GM19467 (cell line): ENCODE data around the gene CCDC186.

ENCODE experiments used
- ATAC-seq: cut with Tn5 transposase; IDR thresholded peaks from one replicate; pipeline ENCODE4 v1.9.1; 2021; ENCODE audit warnings: mild to moderate bottlenecking, moderate library complexity; ENCODE audit not compliant: unreplicated experiment

The CCDC186 gene

DNA sequence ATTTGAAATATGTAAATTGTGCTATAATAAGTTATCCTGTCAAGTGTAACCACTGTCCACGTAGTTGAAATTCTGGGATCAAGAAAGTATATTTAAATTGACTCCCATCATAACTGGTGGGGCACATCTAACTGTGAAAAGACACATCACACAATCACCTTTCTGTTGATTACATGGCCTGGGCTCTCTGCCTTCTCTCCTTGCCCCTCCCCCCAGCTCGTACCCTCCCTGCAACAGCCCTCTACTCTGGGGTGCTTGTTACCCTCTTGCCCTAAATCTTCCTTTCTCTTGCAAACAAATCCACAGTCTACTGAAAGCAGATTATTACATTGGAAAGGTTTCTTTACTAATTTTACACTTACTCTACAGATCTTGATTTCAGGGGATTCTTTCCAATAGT lies 56.3 kb downstream of the CCDC186 start:
- ATAC-seq, result no peak

DNA sequence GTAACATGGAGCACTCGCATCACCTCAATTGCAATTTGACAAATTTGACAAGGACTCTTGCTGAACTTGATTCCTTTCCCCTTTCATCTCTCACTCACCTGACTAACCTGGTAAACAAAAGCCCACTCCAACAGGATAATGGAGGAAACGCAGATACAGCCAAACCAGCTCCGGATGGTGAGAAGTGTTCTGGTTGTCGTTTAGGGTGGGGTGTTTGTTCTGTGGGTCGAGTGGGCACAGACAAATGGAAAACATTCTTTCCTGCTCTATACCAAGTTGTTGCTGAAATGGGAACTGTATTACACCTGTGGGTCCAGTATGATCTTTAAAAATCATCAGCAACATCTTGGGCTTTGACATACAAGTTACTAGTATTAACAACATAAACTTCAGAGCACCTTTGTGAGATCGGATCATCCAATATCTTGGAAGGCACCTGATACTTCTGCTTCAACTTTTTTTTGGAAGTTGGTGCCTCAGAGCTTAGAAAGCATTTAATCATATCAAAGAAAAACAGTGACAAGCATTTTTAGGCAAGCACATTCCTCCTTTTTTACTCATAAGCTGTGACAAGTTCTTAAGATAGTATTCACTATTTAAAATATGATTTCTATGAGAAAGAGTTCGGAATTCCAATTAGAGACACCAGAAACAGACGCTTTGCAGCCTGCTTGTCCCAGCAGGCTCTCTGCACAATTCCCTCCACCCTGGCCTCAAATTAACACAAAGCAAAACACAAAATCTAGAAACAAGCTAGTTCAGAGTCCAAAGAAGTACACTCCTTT lies 58.1 kb downstream of the CCDC186 start:
- ATAC-seq, result no peak

DNA sequence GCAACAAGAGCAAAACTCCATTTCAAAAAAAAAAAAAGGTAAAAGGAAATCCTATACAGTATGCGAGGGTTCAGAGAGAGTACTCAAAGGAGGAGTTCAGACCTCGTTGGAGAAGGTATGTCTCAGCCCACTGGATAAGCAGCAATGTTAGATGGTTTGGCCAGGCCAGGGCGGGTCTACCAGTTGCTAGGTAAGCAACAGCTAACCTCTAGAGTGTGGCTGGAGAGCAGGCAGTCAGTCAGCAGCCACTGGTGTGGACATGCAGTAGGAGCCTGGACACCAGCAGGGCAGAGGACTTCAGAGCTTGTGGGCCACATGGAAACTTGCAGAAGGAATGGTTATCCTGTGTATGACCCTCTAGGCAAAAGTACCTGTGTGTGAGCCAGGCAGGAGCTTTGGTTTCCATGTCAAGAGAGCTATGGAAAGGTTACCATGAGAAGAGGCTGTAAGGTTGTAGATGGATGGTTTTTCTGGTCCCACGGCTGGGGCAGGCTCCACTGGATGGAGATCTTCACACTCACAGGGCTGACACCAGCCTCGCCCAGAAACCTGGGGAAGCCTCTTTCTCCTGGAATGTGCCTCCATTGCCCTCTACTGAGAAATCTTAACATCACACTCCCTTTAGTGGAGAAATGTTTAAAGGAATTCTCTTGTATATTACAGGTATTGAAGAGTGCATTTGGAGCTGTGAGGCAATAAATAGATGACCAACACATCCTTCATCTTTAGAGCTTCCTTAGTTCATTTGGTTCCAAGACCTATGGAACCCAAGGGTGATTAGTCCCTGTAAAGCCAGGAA lies 63.6 kb downstream of the CCDC186 start:
- ATAC-seq, result no peak

DNA sequence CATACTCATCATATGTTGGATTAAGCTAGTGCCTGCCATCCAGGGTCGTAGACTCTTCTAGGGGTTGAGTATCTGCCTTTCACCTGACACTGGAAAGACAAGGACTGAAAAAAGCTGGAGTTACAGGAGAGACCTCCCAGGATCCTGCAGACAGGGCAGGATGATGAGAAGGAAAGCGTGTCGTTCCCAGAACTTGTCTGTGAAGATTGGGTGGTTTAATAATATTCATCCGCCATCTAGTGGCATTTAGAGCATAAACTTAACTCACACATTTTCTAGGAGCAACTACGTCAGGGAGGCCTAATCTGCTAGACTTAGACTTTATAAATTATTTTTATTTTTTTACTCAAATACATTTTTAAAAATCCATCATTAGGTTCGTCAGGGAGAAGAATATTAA lies 70.7 kb downstream of the CCDC186 start:
- no peak for ATAC-seq

DNA sequence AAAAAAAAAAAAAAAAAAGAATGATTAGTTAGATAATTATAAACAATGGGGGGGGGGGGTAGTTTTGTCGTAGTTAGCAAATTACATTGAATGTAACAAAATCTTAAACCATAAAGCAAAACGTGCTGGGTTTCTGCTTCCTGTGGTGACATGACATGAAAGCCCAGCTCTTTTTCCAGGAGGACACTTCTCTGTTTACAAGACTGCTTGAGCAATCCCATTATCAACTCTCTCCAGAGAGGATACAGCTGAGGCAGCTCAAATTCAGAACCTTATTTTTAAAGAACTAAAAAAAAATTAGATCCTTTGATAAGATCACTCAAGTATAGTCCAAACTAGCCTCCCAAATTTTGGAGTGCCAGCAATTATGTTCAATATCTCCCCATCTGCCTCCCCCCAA lies 71.7 kb downstream of the CCDC186 start:
- no peak for ATAC-seq

DNA sequence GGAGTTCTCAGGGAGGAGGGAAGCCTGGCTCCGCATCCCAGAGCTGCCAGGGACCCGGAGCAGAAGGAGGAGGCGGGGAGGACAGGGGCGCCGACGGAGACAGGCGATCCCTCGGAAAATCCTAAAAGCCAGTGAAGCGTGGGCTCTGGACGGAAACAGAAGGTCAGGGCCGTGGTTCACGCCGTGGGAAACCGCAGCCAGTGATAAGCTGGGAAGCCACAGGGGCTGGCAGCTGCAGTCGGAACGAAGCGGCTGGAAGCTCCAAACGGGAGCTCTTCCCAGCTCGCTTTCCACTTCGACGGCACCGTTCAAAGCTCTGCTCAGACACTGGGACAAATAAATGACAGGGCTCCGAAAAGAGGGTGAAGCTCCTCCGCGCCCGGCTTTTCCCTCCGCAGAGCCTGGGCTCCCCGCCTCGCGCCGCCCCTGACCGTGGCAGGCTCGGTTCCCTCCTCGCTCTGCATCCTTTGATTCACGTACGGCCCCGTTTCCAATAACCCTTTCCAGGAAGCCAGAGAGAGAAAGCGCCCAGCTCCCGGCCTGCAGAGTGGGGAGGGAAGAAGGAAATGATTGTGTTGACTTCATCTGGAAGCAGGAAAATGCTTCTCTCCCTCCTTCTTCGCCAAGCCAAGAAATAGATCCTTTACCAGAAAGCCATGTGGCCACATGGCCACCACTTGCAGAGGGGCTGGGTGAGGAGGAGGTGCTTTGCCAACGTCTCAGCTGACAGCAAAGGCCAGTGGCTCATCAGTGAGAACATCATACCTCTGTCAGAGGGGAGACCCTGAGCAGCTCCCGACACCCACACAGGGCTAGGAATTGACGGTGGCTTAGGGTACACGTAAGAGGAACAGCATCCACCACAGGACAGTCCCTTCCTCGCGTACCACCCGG lies 72.9 kb downstream of the CCDC186 start:
- no peak for ATAC-seq

DNA sequence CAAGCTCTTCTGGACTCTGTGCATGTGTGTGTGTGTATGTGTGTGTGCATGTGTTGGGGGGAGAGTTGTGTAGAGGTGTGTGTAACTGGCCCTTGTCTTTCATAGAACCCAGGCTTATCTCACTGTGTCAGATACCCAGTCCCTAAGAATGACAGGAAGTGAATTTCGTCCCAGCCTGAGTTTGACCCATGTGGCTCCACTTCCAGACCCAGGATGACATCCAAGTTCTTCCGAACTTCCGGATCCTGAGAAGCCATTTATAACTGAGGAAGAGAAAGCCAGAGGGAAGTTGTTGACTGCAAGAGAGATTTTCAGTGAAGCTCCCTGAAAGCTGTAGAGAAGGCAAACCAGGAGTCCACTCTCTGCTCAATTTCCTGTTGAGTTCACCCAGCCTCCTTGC lies 77.1 kb downstream of the CCDC186 start:
- no peak for ATAC-seq

DNA sequence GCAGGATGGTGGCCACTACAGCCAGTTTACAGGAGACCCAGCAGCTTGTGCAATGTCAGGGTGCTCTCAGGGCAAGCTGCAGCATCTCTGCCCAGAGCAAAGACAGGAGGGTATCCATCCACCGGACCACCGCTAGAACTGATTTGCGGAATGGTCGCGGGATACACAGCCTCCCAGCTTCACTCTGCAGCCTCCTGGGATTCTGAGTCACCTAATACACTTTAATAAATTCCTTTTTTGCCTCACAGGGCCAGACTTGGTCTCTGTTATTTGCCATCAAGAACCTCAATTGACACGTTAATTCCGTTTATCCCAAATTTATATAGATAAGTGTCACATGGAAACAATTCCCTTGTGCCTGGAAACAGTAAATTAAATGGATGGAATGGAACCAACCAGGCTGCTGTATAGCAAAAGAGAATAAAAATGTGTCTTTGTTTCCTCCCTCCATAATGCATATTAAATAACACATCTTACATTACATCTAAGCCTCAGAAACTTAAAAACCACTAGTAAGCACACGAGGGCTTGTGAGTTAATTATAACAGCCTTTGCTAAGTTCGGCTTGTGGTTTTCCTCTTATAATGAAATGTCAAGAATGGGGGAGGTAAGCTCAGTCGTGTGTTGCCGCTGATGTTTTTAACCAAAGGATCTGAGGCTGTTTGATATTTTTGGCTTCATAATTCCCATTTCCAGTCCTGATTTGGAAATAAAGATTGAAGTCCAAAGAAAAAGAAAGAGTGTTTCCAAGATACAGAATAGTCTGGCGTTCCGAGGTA lies 78.3 kb downstream of the CCDC186 start:
- ATAC-seq, result peak; percentile 56

DNA sequence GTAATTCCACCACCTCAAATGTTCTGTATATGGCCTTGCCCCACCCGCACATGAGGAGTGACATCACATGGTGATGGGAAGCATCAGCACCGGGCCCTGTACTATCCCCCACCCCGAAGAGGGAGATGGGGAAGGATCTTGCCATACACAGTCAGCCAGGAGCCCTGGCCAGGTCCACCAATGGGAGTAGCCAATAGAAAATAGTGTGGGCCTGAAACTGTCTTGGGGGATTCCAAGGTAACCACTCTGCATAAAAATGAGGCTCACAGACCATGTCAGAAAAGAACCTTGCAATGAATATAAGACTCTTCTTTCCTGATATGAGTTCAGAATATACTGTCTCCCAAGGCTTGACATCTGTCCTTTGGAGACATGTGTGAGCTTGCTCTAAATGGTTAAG lies 79.2 kb downstream of the CCDC186 start:
- no peak for ATAC-seq

DNA sequence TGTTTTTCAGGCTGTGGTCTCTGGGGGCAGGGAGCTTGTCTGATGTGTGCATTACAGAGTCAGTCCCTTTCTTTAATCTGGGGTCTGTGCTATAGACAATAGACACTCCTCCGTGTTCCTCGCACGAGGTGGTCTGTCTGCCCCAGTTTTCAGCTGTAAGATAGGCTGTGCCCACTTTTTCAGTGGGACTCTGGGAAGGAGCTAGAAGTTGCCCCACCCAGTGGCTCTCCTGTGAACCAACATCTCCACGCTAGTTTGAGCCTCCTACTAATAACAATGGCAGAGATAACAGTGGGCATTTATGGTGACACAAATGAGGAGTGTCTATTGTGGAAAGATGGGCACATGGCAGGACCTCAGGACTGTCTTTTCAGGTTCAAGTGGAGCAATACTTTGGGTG lies 86.3 kb downstream of the CCDC186 start:
- ATAC-seq, result no peak

DNA sequence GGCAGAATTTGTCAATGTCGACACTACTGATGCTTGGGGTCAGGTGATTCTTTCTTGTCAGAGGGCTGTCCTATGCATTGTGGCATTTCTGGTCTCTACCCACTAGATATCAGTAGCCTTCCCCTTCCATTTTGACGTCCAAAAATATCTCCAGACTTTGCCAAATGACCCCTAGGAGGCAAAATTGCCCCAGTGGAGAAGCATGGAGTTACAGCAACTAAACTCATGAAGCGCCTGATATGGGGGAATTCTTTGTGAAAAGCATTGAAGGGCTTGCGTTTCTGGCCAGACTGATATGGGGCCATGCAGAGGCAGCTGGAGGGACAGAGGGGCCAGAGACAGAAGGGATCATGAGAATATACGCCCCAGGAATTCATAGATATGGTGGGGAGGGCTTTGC lies 86.7 kb downstream of the CCDC186 start:
- no peak for ATAC-seq

DNA sequence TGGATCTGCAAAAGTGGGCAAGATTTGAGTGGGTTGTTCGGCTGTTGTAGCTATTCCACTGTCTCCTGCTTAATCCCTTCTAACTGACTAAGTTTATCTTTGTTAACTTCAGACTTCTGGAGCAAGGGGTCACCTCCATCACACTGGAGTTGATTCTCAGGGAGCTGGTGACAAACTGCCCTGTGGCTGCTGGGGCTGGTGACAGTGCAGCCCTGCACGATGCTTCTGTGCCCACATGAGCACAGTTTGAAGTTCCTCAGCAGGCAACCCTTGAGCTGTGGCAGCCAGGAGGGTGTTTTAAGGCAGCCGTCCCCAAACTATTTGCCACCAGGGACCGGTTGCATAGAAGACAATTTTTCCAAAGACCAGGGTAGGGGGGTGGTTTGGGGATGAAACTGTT lies 89.8 kb downstream of the CCDC186 start:
- ATAC-seq, result no peak

DNA sequence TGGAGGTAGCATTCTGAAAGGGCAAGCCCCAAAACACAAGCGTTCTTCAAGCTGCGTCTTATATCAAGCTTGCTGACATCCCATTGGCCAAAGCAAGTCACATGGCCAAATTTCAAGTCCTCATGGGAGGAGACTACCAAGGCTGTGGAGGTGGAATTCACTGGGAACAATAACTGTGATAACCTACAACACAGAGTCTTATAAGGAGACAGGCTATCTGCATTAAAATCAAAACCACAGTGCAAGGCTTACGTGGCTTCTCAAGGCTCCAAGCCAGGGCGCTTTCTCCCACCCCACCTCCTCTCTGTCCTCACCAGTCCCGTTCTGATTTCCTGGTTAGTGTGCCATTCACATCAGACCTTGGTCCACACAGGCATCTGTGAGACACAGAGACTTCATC lies 91.0 kb downstream of the CCDC186 start:
- ATAC-seq, result no peak

DNA sequence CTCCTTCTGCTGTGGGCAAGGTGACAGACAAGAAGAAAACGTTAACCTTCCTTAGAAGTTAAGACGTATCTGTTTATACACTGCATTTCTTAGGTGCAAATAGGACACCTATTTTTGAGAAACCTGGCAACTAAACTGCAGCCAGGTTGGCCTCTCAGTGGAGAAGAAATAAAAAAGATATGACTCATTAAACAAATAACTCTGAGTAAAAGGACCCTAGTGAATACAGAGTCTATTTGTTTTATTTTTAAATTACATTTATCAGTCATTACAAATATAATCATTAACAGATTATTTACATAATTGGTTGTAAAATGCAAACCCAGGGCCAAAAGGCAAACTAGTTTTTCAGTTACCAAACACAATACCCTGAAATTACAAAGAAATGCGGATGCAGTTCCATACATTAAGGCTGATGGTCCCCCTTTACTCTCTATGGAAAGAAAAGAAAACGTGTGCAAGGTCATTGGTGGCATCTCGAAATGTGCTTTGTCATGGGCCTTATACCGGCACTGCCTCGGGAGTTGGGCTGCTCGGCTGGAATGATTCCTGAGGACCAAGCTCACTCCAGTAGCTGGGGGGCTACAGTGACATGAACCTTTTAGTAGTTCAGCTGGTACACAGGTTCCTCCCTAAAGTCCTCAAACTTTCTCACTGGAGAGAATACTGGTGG lies 92.0 kb downstream of the CCDC186 start:
- ATAC-seq, result no peak

DNA sequence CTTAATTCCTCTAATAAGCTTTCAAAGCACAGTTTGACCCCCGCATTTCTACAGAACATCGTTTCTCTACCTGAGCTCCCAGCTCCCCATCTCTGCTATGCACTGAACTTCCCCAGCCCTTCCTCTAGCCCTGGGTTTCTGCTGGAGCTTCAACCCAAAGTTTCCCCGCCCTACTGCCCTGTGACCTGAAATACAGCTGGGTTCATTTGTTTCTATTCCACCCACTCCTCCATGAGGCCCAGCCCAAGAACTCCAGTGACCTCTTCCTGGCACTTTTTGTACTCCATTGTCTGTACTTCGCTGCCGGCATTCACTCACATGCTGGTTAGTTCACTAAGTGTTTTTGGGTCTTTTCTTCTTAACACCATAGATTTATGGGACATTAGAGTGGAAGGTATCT lies 94.6 kb downstream of the CCDC186 start:
- ATAC-seq, result no peak

DNA sequence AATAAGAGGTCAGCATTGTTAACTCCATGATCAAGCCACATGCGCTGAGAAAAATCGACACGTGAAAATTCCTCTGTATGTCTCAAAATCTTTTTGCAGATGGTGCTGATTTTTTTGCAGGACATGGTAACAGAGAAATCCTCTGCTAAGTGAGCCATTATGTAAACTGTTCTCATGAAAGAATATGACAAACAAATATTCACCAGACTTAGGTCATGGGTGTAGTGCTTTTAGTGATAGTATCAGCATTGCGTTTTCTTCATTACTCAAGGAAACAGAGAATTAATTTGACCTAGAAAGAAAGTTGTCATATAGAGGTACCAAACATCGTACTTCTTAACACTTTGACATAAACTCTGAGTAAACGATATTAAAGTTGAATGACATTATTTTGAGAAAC lies 95.7 kb downstream of the CCDC186 start:
- no peak for ATAC-seq

DNA sequence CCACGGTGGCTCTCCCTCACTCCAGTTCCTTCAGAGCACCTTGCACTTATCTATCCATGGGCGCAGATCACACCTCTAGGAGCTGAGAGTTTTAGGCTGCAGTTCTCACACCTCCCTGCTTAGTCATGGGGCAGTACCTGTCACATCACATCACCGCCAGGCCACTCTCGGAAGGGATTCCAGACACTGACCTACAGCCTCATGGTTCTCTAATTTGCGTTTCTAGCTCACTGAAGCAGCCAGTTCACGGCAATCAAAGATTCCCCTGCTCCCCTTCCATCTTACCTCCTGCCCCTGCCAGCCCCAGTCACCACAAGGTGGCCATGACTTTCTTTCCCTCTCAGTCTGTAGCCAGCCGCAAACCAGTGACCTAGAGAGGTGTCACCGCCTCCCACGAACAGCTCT lies 96.2 kb downstream of the CCDC186 start:
- no peak for ATAC-seq

DNA sequence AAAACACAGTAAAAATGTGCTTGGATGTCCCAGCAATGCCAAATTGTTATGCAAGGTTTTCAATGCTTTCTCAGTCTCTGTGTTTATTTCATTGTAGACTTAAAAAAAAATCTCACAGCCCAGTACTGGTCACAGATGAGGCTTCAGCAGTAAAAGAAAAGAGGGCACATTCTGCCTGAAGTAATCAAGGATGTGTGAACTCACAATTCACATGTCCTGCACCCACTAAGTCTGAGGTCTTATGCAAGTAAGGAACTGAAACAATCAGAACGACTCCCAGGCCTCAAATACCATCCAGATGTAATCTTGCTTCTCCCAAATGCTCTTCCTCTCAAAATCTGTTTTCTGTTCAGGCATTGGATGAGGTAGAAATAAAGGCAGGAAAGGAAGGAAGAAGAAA lies 96.7 kb downstream of the CCDC186 start:
- ATAC-seq, result no peak

DNA sequence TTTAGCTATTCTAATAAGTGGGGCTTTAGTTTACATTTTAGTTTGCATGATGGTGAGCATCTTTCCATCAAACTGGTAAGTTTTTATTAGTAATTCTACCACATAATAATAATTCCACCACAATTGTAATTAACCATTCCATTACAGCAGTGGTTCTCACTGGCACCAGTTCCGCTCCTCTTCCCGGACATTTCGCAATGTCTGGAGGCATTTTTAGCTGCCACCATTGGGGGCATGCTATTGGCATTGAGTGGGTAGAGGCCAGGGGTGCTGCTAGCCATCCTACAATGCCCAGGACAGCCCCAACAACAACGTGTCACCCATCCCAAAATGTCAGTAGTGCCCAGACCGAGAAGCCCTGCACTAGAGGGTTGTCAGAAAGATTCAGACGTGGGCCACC lies 98.9 kb downstream of the CCDC186 start:
- ATAC-seq, result no peak
